ENCODE data around the gene MBTPS1. TPM values are rescaled to one million over a fixed set of nuclear protein-coding genes. Genes with fewer than 3 reads are reported as not detected.
A peak's percentile ranks its signal among the peaks of the same experiment; 100 is the strongest.

Gene MBTPS1
- total and polyA plus RNA-seq, 11 donors: 37.2 to 91.4 (median 67.7) TPM

GRCh38 chr16:84075376-84075775 is 41.4 kb downstream of the MBTPS1 start:
- Histone ChIP-seq H3K4me3 (no peak overlapping the region), H3K4me1 (peaks cover 0 to 40% (median 10%) of the 10 kb centered on the region in 12 donors), H3K9me3 (no peaks in the 10 kb centered on the region), H3K27ac (peak overlapping the region; percentile 3 to 89 (median 75)), H3K36me3 (peaks cover 0 to 96% (median 87%) of the 10 kb centered on the region in 9 donors), H3K27me3 (no peaks in the 10 kb centered on the region)
- 67 to 81% (median 73%) methylated on average over 11 of the region's 11 CpGs for WGBS, 4 donors
- DNase-seq (no peak), ATAC-seq (peak; percentile 3 to 20 (median 18))
- TF ChIP-seq POLR2A (IDR thresholded peaks at IDR 0.05): no peak
- no peak for TF ChIP-seq CTCF (IDR thresholded peaks at IDR 0.05)
- intact Hi-C loops (cut with DNase I): loop anchor here in 1 of 10 donors (10.0 kb wide), 1 partner anchor 409 kb away; no protein-coding TSS in a partner anchor

DNA sequence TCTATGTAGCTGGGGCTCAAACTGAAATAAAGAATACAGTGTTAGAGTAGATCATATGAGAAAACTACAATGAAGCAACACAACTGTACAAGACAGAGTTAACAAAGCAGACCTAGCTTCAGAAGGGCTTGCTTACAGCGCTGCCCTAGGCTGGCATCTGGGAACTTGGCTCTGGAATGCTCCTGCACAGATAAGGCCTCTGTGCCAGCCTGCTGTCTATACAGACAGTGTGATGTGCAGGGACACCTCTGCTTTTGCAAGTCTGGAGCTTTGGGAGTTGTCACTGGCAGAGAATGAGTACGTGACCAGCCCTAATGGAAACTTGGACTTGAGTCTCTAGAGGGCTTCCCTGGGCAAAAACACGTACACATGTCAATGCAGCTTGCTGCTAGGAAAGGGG is 42.0 kb downstream of the MBTPS1 start:
- no peak for TF ChIP-seq POLR2A (IDR thresholded peaks at IDR 0.05)
- no peak for TF ChIP-seq CTCF (IDR thresholded peaks at IDR 0.05)
- peak overlapping the region; percentile 9 to 89 (median 75) for H3K27ac ChIP-seq
- H3K9me3 ChIP-seq: no peaks in the 10 kb centered on the region
- H3K4me1 ChIP-seq: peaks cover 0 to 33% (median 5%) of the 10 kb centered on the region in 12 donors
- H3K27me3 ChIP-seq: no peaks in the 10 kb centered on the region
- peak in 3 of 5 donors; percentile 50 to 87 (median 78) for DNase-seq
- H3K4me3 ChIP-seq: no peak overlapping the region
- ATAC-seq: peak; percentile 94 to 95 (median 94)
- H3K36me3 ChIP-seq: peaks cover 0 to 96% (median 87%) of the 10 kb centered on the region in 9 donors
- intact Hi-C loops (cut with DNase I): loop anchor here in 1 of 10 donors (10.0 kb wide), 1 partner anchor 410 kb away; no protein-coding TSS in a partner anchor
- 42 to 73% (median 54%) methylated on average over 2 to 3 of the region's 3 CpGs for WGBS, 4 donors

DNA sequence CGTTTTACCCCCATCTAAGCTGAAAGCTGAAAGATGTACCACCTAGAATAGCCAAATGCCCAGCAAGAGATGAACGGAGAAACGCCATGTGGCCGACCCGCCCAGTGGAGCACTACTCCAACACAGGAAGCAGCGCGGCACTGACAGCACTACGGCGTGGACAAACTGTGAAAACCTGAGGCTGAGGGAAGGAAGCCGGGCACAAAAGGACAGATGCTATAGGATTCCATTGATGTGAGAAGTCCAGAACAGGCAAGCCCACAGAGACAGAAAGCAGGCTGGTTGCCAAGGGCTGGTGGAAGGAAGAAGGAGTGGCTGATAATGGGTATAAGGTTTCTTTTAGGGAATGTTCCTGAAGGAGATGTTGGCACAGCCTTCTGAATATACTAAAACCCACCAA is 44.7 kb downstream of the MBTPS1 start:
- H3K4me3 ChIP-seq: no peak overlapping the region
- 73 to 85% (median 81%) methylated on average over 10 of the region's 10 CpGs for WGBS, 4 donors
- no peak for ATAC-seq
- peaks cover 12 to 100% (median 99%) of the 10 kb centered on the region in 9 donors for H3K36me3 ChIP-seq
- H3K27ac ChIP-seq: peak overlapping the region in 2 of 12 donors; percentile 24 to 41
- no peaks in the 10 kb centered on the region for H3K9me3 ChIP-seq
- intact Hi-C loops (cut with DNase I): loop anchor here in 1 of 10 donors (10.0 kb wide), 1 partner anchor 413 kb away; no protein-coding TSS in a partner anchor
- TF ChIP-seq CTCF (IDR thresholded peaks at IDR 0.05) (no peak), POLR2A (IDR thresholded peaks at IDR 0.05) (no peak)
- no peak for DNase-seq
- H3K27me3 ChIP-seq: no peaks in the 10 kb centered on the region
- peaks cover 0 to 29% (median 6%) of the 10 kb centered on the region in 12 donors for H3K4me1 ChIP-seq

DNA sequence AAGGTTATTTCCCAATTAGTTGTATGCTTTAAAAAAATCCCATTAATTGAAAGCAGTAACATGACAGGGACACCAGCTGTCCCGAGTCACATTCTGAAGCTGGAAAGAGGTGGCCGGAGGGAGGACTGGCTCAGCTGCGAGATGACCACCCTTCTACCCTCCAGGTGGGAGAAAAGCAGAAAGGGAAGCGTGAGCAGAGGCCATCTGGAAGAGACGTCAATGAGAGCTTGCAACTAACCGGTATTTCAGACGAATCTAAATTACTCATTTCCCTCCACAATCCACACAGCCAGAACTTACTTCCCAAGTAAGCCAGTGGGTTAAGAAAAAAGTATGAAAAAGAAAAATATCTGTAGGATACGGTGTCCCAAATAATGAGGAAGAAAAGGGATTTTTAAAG is 45.6 kb downstream of the MBTPS1 start:
- WGBS, 4 donors: 87 to 91% (median 88%) methylated on average over 8 of the region's 8 CpGs
- Histone ChIP-seq H3K27me3 (no peaks in the 10 kb centered on the region), H3K27ac (no peak overlapping the region), H3K4me1 (peaks cover 0 to 29% (median 6%) of the 10 kb centered on the region in 12 donors), H3K9me3 (no peaks in the 10 kb centered on the region), H3K4me3 (no peak overlapping the region), H3K36me3 (peaks cover 12 to 100% (median 99%) of the 10 kb centered on the region in 9 donors)
- DNase-seq (no peak), ATAC-seq (no peak)
- no peak for TF ChIP-seq CTCF (IDR thresholded peaks at IDR 0.05)
- no peak for TF ChIP-seq POLR2A (IDR thresholded peaks at IDR 0.05)
- intact Hi-C loops (cut with DNase I): loop anchor here in 1 of 10 donors (10.0 kb wide), 1 partner anchor 414 kb away; no protein-coding TSS in a partner anchor

Measured in heart left ventricle (tissue), 16 donors.